Stimulated activated naive CD4-positive, alpha-beta T cell (primary cell): ENCODE data around the gene CFAP74.
A peak's percentile ranks its signal among the peaks of the same experiment; 100 is the strongest.

ENCODE experiments used
- DNase-seq, 6 experiments: peaks; one replicate each; lab custom pipeline; 2025; lab: John Stamatoyannopoulos, UW

The CFAP74 gene

DNA sequence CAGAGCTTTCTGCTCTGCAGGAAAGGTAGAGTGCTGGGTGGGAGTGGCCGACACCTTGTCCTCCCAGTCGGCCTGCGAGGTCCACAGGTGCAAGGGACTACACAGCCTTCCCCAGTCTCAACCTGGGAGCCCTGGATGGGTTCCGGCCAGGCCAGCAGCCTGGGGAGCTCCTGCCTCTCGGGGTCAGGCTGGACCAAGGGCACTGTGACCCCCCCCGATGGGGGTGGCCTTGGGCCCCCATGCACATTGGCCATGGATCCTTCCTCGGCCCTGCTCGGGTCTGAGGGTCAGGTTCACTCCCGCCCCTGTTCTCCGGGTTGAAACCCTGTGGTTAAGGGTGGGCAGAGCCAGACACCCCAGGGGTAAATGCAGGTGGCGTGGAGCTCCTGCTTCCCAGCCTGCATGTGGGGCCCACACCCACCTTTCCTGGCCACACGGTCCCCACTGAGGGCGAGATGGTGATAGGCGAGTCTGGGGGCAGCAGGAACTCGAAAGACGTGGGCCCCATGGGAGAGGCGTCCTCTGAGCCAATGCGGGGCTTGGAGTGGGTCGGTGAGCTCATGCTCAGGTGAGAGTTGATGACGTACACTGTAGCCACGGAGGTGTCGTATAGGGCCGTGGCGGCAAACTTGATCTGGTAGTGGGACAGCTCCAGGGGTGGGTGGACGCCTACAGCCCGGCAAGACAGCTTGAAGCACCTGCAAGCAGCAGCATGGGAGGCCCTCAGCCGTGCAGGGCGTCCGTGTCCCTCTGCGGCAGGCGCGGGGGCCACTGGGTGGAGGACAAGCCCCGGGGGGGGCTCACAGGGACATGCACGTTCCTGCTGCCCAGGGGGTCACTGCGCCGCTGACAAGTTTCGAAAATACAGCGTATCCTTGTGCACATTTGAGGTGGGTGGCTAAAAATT is 73.7 kb downstream of the CFAP74 start:
- DNase-seq, result no peak

DNA sequence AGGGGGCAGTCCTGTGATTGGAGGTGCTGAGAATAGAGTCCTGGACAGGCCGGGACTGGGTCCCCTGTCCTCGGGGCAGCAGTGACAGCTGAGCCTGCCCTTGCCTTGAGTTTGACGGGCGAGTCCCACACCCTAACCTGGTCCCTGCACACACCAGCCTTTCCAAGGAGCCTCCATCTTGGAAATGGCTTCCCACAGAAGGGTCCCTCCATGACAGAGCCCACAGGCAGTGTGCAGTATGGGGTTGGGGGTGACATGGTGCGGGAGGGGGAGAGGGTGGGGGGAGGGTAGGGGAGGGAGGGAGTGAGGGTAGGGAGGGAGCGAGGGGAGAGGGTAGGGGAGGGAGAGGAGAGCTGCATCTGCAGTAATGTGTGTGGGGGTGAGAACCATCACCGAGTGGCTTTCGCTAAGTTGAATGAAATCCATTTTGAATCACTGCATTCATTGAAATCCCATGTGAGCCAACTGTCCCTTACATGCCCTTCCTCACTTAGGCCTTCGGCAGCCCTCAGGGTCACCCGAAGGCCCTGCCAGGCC is 74.4 kb downstream of the CFAP74 start:
- DNase-seq, result no peak

DNA sequence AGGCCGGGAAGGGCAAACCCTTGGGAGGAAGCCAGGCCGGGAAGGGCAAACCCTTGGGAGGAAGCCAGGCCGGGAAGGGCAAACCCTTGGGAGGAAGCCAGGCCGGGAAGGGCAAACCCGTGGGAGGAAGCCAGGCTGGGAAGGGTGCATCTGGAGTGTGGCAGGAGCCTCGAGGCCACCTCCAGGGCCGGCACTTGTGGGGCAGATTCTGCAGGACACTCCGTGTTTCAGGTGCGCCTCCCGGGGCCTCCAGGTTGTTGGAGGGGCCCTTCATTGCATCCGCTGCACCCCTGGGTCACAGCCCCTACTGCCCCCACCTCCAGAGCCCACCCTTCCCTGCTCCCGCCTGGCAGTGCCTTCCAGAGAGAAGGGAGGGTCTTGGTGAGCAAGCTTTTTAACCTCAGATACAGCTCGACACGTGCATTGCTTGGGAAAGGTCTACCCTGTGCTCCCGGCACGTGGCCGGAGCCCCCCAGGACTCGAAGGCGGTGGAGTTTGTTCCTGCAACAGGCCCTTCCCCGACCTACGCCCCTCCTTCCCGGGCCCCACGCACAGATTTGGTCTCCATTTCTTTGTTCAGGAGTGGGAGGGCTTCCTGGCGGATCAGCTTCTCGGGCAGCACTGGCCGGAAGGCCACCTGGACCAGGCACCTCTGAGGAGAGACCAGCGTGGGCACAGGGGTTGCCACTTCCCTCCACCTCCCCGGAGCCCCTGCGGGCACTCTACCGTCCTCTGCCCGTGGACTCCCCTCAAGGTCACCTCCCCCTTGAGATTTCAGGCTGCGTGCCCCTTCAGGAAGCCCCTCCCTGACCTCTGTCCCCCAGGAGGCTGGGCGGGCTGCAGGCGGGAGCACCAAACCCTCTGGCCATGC is 75.1 kb downstream of the CFAP74 start:
- DNase-seq, result no peak

DNA sequence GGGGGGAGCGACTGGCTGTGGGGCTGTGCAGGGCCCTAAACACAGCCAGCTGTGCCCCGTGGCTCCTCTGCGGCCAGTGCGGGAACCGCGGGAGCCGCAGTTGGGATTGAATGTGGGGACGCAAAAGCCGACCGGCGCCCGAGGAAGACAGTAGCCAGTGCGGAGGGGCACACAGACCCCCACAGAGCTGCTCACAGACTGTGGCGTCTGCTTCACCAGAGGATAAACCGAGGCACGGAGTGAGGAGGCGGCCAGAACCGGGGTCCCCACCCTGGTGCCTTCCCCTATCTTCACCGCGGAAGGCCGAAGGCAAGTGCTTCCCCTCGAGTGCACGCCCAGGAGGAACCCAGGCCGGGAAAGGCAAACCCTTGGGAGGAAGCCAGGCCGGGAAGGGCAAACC is 75.8 kb downstream of the CFAP74 start:
- no peak for DNase-seq

DNA sequence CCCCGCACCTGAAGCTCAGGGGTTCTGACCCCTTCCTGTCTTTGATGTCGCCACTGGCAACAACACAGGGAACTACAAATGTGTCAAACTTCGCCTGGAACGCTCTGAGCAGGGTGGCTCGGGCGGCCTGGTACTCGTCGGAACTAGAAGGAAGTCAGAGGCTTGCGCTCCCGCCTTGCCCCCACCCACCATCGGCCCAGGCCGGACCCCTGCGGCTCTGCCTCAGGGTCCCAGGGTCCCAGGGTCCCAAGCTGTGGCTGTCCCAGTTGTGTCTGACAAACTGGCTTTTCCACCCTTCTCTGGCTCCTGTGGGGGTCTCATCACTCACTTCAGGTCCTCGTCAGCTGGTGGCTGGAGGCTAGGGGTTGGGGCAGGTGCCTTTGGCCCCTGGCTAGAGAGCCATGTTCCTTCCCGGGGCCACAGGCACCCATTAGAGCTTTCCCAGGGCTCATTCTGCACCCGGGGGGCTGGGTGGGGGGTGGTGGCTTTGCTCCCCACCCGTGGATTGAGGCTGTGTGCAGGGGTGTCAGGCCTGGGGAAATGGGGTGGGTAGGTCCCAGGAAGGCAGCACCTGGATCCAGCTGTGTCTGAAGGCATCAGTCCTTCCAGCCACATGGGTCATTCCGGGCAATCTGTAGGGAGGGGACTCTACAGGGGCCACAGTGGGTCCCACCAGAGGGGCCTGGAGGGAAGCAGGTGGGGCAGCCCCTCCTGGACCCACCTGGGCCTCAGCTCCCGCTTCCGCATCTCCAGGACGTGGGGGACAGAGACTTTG is 76.5 kb downstream of the CFAP74 start:
- DNase-seq, result no peak

DNA sequence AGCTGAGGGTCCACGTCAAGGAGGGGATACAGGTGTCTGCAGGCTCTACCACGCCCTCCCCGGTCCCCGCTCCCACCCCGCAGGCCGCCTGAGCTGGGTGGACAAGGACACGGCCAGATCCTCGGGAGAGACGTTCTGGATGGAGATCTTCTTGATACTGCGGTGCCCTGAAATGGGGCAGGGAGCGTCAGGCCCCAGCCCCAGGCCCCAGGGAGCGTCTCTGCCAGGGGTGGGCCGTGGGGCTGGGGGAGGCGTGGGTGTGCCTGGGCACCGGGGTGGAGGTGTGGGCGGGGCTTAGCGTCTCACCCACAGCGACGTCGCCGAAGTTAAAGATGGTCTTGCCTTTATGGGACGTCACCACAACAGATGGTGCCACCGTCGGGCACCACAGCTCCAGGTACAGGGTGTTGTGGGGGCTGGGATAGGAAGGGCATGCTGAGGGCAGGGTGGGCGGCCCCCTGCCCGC is 77.2 kb downstream of the CFAP74 start:
- DNase-seq, result no peak

DNA sequence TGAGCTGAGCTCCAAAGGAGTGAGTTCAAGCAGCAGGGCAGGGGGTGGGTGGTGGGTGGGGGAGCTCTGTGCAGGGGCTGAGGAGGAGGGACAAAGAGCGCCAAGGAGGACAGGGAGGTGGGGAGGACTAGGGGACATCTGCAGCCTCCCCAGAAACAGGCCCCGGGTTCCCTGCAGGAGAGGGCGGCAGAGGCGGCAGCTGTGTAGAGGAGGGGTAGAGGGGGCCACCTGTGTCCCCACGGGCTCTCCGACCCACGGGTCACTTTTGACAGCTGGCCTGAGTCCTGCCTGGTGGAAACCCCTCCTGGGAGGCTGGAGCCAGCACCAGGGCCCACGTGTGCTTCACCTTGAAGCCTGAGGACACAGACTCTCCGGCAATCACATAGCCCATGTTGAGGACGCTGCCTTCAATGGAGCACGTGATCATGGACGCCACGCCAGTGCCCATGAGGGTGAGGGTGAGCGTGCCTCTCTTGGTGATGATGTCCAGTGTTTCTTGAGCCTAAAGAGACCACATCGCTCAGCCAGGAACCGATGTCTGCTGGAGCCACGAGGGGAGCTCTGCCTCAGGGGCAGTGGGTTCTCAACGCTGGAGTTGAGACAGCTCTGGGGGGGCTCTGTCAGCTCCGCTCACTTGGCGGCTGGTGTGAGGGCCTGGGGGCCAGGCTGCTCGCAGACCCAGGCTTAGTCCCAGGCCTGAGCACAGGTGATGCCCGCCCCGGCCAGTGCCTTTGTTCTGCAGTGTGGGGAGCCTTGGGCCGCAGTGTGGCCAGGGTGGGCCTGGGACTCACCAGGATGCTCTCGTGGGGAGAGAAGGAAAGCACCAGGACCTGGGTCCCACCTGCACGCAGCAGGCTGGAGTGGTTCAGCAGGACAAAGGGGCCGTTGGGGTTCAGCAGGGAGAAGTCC is 77.9 kb downstream of the CFAP74 start:
- DNase-seq, result no peak

DNA sequence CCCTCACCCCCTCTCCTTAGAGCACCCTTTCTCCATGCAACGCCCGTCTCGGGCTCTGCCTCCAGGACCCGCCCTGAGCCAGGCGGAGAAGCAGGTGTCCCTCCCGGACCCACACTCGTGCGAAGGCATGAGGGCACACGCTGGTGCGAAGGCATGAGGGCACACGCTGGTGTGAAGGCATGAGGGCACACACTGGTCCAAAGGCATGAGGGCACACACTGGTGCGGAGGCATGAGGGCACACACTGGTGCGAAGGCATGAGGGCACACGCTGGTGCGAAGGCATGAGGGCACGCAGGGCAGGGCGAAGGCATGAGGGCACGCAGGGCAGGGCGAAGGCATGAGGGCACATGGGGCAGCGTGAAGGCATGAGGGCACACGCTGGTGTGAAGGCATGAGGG is 78.7 kb downstream of the CFAP74 start:
- no peak for DNase-seq

DNA sequence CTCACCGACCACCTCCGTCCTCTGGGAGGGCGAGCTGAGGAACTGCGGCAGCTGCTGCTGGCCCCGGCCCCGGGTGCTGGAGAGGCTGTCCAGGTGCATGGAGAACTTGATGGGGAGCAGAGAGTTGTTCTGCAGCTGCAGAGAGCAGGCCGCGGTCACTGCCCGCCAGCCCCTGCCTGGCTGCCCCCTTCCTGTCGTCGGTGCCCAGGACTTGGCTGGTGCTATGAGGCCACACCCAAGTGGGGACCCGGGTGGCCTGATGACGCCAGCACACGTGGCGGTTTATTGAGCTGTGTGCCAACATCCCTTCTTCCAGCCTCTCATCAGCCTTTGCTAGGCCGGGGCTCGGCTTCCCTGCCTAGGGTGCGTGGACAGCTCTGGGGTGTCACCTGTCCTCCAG is 79.2 kb downstream of the CFAP74 start:
- no peak for DNase-seq

DNA sequence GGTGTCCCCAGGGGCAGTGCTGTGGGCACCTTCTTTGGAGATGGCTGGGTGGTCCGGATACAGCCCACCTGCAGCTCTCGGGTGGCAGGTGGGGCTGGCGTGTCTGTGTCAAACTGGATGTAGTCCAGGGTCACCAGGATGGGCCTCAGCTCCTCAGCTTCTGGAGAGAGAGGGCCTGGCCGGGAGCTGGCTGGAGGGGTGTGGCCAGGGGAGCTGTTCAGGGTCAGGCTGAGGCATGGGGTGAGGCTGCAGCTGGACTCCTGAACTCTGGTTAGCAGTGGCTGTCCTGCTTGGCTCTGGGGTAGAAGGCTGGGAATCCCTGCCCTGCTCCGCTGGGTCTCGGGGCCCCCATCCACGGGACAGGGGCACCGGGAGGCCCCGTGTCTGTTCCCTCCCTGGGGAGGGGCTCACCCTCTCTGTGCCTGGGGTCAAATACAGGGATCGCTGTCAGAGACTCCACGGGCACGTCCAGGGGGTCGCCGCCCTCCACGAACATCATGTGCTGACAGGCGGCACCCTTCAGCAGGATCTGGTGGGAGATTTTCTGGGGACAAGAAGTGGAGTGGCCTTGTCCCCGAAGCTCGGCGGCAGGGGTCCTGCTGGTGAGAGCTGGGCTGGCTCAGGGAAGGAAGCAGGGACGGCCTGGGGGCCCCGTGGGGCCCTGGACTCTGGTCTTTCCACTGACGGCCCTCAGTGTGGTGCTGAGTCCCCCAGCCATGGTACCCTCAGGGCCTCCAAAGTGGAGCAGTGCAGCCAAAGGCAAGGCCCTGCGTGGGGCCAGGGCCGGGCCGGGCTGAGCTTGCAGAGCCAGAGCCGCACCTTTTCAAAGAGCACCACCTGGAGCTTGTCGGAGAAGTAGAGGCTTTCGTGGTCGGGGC is 80.4 kb downstream of the CFAP74 start:
- DNase-seq, result no peak

DNA sequence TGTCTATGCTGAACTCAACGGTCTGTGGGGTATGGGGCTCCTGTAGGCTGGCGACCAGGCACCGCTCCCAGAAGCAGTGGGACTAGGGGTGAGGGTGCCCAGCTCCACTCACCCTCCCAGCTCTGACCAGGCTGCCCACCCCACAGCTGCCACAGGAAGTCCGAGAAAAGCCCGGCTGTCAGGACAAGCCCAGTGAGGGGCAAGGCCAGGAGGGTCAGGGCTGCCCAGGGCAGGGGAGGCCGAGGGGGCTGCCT is 81.0 kb downstream of the CFAP74 start:
- no peak for DNase-seq

DNA sequence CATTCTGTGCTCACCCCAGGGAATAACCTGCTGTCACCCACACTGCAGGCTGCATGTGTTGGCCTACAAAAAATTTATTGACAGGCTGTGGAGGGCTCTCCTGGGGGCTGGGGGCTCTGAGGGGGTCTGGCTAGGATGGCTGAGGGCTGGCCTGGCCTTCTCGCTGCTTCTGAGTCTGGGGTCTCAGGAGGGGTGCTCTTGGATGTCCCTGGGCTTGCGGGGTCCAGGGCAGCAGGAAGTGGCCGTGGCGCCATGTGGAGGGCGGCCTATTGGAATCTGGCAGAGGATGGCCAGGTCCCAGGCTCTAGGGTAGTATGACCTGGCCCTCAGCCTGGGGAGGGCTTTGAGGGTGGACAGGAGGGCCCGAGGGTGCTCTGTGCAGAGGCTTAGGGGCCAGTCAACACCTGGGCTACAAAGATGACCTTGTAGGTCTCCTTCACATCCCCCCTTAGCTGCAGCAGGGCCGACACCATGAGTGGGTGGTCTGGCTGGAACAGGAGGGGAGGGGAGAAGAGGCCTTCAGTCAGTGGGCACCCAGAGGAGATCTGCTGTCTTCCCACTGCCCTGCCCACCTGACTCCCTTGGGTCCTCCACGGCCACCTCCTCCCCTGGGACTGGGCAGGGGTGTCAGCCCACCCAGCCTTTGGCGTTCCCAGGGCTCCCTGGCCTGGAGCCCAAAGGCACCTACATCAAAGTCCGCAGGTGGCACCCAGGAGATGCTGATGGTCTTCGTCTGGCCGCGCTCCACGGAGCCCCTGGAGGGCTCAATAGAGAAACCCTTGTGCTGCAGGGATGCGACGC is 81.5 kb downstream of the CFAP74 start:
- DNase-seq, result no peak

DNA sequence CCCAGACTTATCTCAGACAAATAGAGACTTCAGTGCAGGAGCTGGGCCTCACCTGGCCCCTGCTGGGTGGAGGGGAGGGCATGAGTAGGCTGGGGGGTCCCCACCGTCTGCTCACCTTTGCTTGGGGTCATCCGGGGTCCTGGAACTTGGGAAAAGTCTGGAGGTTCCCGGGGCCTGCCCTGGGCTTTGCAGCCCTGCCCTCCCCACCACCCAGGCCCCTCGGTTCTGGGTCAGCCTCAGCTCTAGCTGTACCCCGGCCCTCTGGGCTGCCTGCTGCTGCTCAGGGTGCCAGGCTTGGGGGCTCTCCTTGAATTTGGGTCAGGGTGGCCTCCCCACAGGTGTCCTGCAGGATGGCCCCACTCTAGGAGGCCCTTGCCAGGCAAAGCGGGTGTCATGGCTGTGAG is 82.1 kb downstream of the CFAP74 start:
- no peak for DNase-seq

DNA sequence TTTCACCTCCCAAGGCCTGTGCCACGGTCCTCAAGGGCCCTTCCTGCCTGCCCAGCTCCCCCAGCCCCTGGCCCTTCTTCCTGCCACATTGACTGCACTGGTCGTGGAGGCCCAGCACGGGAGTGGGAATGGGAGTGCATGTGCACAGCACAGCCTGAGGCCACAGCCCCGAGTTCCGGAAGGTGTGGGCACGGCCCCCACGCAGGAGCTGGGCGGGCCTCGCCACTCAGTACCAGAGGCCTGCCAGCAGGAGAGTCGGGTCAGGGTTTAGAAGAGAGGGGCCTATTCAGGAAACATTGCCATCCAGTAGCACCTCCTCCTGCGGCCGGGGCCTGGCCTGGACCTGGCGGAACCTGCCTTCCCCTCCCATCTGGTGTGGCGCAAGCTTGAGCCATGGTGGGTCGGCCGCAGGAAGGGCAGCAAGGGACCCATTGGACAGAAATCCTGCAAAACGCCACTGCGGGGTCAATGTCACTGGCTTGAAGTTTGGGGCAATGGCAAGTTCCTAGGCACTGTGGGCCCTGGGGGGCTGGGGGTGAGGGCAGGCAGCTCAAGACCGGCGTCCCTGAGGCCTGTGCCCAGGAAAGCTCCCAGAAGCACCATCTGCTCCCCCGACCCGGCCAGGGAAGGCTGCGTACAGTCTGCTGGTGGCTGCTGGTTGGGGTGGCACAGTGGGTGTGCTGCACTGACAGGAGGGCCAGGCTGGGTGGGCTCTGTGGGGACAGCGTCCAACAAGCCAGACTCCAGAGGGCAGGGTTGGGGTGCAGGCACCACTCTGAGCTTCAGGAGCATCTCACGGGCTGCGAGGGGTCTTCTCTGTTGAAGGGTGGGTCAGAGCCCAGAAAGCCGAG is 82.8 kb downstream of the CFAP74 start:
- no peak for DNase-seq

DNA sequence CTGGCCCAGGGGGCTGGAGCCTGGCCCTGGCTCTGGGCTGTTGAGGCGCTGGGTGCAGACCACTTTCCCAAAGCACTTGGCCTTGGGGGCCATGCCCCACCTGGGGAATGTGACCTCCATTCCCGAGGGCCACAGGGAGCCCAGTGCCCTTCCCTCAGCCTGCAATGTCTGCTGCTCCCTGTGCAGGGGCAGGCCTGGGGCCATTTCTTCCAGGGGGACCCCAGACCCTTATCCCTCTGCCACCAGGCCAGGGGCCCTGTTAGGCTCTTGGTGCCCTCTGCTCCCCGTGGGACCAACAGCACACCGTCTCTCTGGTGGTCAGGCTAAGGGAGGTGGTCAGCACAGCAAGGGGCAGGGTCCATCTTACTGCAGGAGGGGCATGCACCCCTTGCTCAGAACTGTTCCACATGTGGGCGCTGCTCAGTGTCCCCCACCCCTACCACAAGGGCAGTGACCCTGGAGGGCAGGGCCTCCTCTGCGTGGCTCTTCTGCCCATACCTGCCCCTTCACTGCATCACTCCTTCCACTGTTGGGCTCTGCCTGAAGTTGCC is 83.5 kb downstream of the CFAP74 start:
- no peak for DNase-seq

DNA sequence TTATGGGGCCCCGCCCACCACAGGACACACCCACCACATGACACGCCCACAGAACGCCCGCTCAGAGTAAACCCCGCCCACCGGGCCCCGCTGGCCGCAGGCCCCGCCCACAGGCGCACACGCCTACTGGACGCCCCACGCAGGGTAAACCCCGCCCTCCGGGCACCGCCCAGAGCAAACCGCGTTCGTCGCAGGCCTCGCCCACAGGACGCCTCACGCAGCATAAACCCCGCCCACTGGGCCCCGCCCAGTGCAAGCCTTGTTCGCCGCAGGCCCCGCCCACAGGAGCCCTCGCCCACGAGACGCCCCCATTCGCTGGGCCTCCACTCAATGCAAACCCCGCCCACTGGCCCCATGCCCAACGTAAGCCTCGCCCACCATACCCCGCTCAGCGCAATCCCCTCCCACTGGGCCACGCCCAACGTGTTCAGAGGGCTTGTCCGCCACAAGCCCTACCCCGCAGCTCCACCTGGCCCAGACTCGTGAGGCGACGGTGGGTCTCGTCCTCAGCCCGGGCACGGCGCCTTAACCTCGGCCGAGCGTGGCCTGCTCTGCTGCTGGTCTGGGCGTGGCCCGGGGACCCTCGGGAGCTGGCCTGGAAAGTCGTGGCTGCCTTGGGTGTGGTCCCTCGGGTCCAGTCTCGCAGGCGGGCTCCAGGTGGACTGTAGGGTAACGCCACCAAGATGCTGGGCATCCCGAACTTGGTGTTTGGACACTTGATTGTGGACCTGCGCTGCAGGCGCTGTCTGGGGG is 84.1 kb downstream of the CFAP74 start:
- peak; percentile 99 to 100 (median 100) for DNase-seq

DNA sequence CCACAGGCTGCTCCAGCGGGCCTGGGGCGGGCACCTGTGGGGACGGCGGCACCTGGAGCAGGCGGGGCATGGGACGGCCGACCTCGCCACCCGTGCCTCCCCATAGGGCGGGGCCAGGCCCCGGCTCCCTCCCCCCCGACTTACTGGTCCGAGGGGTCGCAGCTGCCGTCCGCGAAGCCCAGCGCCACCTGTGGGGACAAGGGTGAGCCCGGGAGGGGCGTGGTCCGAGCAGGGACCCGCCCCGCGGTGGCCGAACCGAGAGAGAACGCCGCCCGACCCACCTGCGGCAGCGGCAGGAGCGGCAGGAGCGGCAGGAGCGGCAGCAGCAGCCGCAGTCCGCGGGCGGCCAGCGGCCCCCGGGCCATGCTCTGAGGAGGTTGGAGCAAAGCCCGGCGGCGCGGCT is 84.7 kb downstream of the CFAP74 start, which contains the start of gene TMEM52:
TMEM52 (minus strand) TSS at position 379 of the 403 bp plus-strand sequence; CDS start at position 365, 14 bp downstream.
- peak in 2 of 6 experiments; percentile 61 to 75 for DNase-seq
